Effector memory CD4-positive, alpha-beta T cell (primary cell): ENCODE measurements around the gene ITGB6.

Experiments used
- DNase-seq, 3 donors: peaks; one replicate each; pipeline ENCODE4 v3.0.0-alpha.2; 2020
- H3K27ac ChIP-seq: 2 replicates; pipeline ENCODE4 v1.7.0; 2013; ENCODE audit warnings: mild to moderate bottlenecking, low read length, moderate library complexity; ENCODE audit not compliant: insufficient read depth, poor library complexity, severe bottlenecking
- H3K27me3 ChIP-seq: replicated peaks from 2 replicates; pipeline ENCODE4 v1.7.0; 2013; ENCODE audit warnings: mild to moderate bottlenecking, low read length; ENCODE audit not compliant: insufficient read depth, control insufficient read depth, poor library complexity, severe bottlenecking
- H3K36me3 ChIP-seq: 2 replicates; pipeline ENCODE4 v1.7.0; 2013; ENCODE audit warnings: mild to moderate bottlenecking, low read length, moderate library complexity; ENCODE audit not compliant: control insufficient read depth, insufficient read depth
- H3K4me1 ChIP-seq: 2 replicates; pipeline ENCODE4 v1.7.0; 2013; ENCODE audit warnings: low read length, mild to moderate bottlenecking; ENCODE audit not compliant: control insufficient read depth, insufficient read depth, poor library complexity, severe bottlenecking
- H3K4me3 ChIP-seq: 2 replicates; pipeline ENCODE4 v1.7.0; 2013; ENCODE audit warnings: low read length, low read depth, mild to moderate bottlenecking; ENCODE audit not compliant: insufficient read depth, poor library complexity, severe bottlenecking
- H3K9me3 ChIP-seq: 2 replicates; pipeline ENCODE4 v1.7.0; 2013; ENCODE audit warnings: mild to moderate bottlenecking, low read length, moderate library complexity; ENCODE audit not compliant: control insufficient read depth

The ITGB6 gene

GRCh38 chr2:160221391-160222276 is 21.6 kb upstream of the ITGB6 start:
- no peak overlapping the region for H3K4me3 ChIP-seq
- H3K27ac ChIP-seq: no peak overlapping the region
- no peak for DNase-seq
- no peaks in the 10 kb centered on the region for H3K36me3 ChIP-seq
- no peaks in the 10 kb centered on the region for H3K9me3 ChIP-seq
- no peaks in the 10 kb centered on the region for H3K27me3 ChIP-seq
- H3K4me1 ChIP-seq: no peaks in the 10 kb centered on the region

GRCh38 chr2:160220545-160221009 is 20.5 kb upstream of the ITGB6 start:
- Histone ChIP-seq H3K27ac (no peak overlapping the region), H3K4me1 (no peaks in the 10 kb centered on the region), H3K27me3 (no peaks in the 10 kb centered on the region), H3K36me3 (no peaks in the 10 kb centered on the region), H3K9me3 (no peaks in the 10 kb centered on the region), H3K4me3 (no peak overlapping the region)
- no peak for DNase-seq

- DNase-seq: no peak
- Histone ChIP-seq H3K4me1 (no peaks in the 10 kb centered on the region), H3K9me3 (no peaks in the 10 kb centered on the region), H3K27me3 (no peaks in the 10 kb centered on the region), H3K27ac (no peak overlapping the region), H3K36me3 (no peaks in the 10 kb centered on the region), H3K4me3 (no peak overlapping the region)
Measured at GRCh38 chr2:160220026-160220425, 20.0 kb upstream of the ITGB6 start.

- Histone ChIP-seq H3K9me3 (no peaks in the 10 kb centered on the region), H3K27me3 (no peaks in the 10 kb centered on the region), H3K4me3 (no peak overlapping the region), H3K27ac (no peak overlapping the region), H3K4me1 (no peaks in the 10 kb centered on the region), H3K36me3 (no peaks in the 10 kb centered on the region)
- DNase-seq: no peak
Measured at GRCh38 chr2:160214461-160215445, 14.7 kb upstream of the ITGB6 start.

- H3K36me3 ChIP-seq: no peaks in the 10 kb centered on the region
- no peaks in the 10 kb centered on the region for H3K27me3 ChIP-seq
- H3K9me3 ChIP-seq: no peaks in the 10 kb centered on the region
- no peaks in the 10 kb centered on the region for H3K4me1 ChIP-seq
- H3K4me3 ChIP-seq: no peak overlapping the region
- no peak overlapping the region for H3K27ac ChIP-seq
- DNase-seq: no peak
Measured at GRCh38 chr2:160213511-160213910, 13.4 kb upstream of the ITGB6 start.

- DNase-seq: peak; percentile 25 to 53 (median 31)
- Histone ChIP-seq H3K27me3 (no peaks in the 10 kb centered on the region), H3K4me1 (no peaks in the 10 kb centered on the region), H3K36me3 (no peaks in the 10 kb centered on the region), H3K9me3 (no peaks in the 10 kb centered on the region), H3K4me3 (no peak overlapping the region), H3K27ac (no peak overlapping the region)
Measured at GRCh38 chr2:160210599-160211138, 10.6 kb upstream of the ITGB6 start.

- Histone ChIP-seq H3K36me3 (no peaks in the 10 kb centered on the region), H3K9me3 (no peaks in the 10 kb centered on the region), H3K27me3 (no peaks in the 10 kb centered on the region), H3K4me3 (no peak overlapping the region), H3K27ac (no peak overlapping the region), H3K4me1 (no peaks in the 10 kb centered on the region)
- no peak for DNase-seq
Measured at GRCh38 chr2:160209516-160209856, 9.4 kb upstream of the ITGB6 start.

GRCh38 chr2:160208655-160209515 is 8.8 kb upstream of the ITGB6 start:
- Histone ChIP-seq H3K4me1 (no peaks in the 10 kb centered on the region), H3K27ac (no peak overlapping the region), H3K27me3 (no peaks in the 10 kb centered on the region), H3K9me3 (no peaks in the 10 kb centered on the region), H3K4me3 (no peak overlapping the region), H3K36me3 (no peaks in the 10 kb centered on the region)
- DNase-seq: no peak
